Measurements from ENCODE around the gene LARP1. TPM values are rescaled to one million over a fixed set of nuclear protein-coding genes. Genes with fewer than 3 reads are reported as not detected.

The LARP1 gene
- total RNA-seq, 1 experiment from 2014 or later = 63.9 TPM

GRCh38 chr5:154797762-154798161 is 42.6 kb downstream of the LARP1 start:
- no peak overlapping the region for H3K27ac ChIP-seq (ENCODE audit: low read length)
- no peaks in the 10 kb centered on the region for H3K79me2 ChIP-seq (ENCODE audit: low read length)

DNA sequence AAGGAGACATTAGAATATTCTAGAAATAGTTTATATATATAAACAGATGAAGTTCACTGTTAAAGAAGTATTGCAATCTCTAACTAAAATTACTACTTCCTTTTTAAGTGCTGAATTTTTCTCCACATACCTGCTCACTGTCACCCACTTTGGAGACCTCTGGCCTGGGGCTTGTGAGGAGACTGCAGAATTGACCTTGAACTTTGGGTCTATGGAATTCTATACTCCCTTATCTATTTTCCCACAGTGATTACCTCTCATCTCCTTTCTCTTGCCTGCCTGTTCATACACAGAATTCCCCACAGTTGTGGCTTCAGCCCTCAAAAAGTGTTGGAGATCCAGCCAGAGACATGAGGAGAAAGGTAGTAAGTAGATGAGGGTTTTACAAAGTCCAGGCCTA is 45.4 kb downstream of the LARP1 start:
- no peak overlapping the region for H3K27ac ChIP-seq (ENCODE audit: low read length)
- ChIA-PET POLR2A (ENCODE audit: unreplicated experiment) (no interaction called here), CTCF (no interaction called here)
- TF ChIP-seq EZH2phosphoT487 (IDR thresholded peaks at IDR 0.05; ENCODE audit: borderline replicate concordance, low read length) = no peak
- TF ChIP-seq EZH2 (IDR thresholded peaks at IDR 0.05; ENCODE audit: low read length, unreplicated experiment) = no peak
- no peak for TF ChIP-seq CTCF (conservative IDR thresholded peaks at IDR 0.05; ENCODE audit: low read depth, low read length)
- H2AFZ ChIP-seq (ENCODE audit: low read length) = no peak overlapping the region
- no peak for DNase-seq
- no peaks in the 10 kb centered on the region for H3K9me2 ChIP-seq (replicated peaks; ENCODE audit: low read length)
- H3K4me2 ChIP-seq (ENCODE audit: low read length) = no peak overlapping the region
- H3F3A ChIP-seq (ENCODE audit: low read length, unreplicated experiment) = no peaks in the 10 kb centered on the region
- no peaks in the 10 kb centered on the region for H3K9me3 ChIP-seq (ENCODE audit: low read length)
- H4K20me1 ChIP-seq (ENCODE audit: low read length) = no peaks in the 10 kb centered on the region
- no peak for ATAC-seq
- no peak overlapping the region for H3K4me3 ChIP-seq (ENCODE audit: low read length)
- intact Hi-C loops (cut with micrococcal nuclease) = no loop called here
- peaks cover 72% of the 10 kb centered on the region for H3K36me3 ChIP-seq (ENCODE audit: low read depth, low read length)
- no peaks in the 10 kb centered on the region for H3K27me3 ChIP-seq (ENCODE audit: low read length)
- no peaks in the 10 kb centered on the region for H3K4me1 ChIP-seq (ENCODE audit: insufficient read depth, low read length)
- no peak overlapping the region for H3K9ac ChIP-seq (ENCODE audit: low read length)
- no peaks in the 10 kb centered on the region for H3K79me2 ChIP-seq (ENCODE audit: low read length)
- no TSS peak for BruUV-seq (replicated peaks)

More at GRCh38 chr5:154797762-154798161, 42.6 kb downstream of the LARP1 start:
- H3K9ac ChIP-seq (ENCODE audit: low read length) = no peak overlapping the region
- intact Hi-C loops (cut with micrococcal nuclease) = no loop called here
- peaks cover 59% of the 10 kb centered on the region for H3K36me3 ChIP-seq (ENCODE audit: low read depth, low read length)
- no peaks in the 10 kb centered on the region for H3K9me2 ChIP-seq (replicated peaks; ENCODE audit: low read length)
- ChIA-PET POLR2A (ENCODE audit: unreplicated experiment) (no interaction called here), CTCF (no interaction called here)
- no TSS peak for BruUV-seq (replicated peaks)
- H3K4me1 ChIP-seq (ENCODE audit: insufficient read depth, low read length) = no peaks in the 10 kb centered on the region
- H3K4me3 ChIP-seq (ENCODE audit: low read length) = no peak overlapping the region
- no peaks in the 10 kb centered on the region for H3K27me3 ChIP-seq (ENCODE audit: low read length)
- H3K9me3 ChIP-seq (ENCODE audit: low read length) = no peaks in the 10 kb centered on the region
- H2AFZ ChIP-seq (ENCODE audit: low read length) = no peak overlapping the region
- H3K4me2 ChIP-seq (ENCODE audit: low read length) = no peak overlapping the region
- ATAC-seq = no peak
- no peak for TF ChIP-seq CTCF (conservative IDR thresholded peaks at IDR 0.05; ENCODE audit: low read depth, low read length)
- TF ChIP-seq EZH2phosphoT487 (IDR thresholded peaks at IDR 0.05; ENCODE audit: borderline replicate concordance, low read length) = no peak
- no peak for TF ChIP-seq EZH2 (IDR thresholded peaks at IDR 0.05; ENCODE audit: low read length, unreplicated experiment)
- H3F3A ChIP-seq (ENCODE audit: low read length, unreplicated experiment) = no peaks in the 10 kb centered on the region
- H4K20me1 ChIP-seq (ENCODE audit: low read length) = no peaks in the 10 kb centered on the region
- DNase-seq = no peak

GRCh38 chr5:154801083-154801482 is 45.9 kb downstream of the LARP1 start:
- intact Hi-C loops (cut with micrococcal nuclease) = no loop called here
- no peak overlapping the region for H3K4me3 ChIP-seq (ENCODE audit: low read length)
- TF ChIP-seq EZH2phosphoT487 (IDR thresholded peaks at IDR 0.05; ENCODE audit: borderline replicate concordance, low read length) = no peak
- TF ChIP-seq EZH2 (IDR thresholded peaks at IDR 0.05; ENCODE audit: low read length, unreplicated experiment) = no peak
- no peak for TF ChIP-seq CTCF (conservative IDR thresholded peaks at IDR 0.05; ENCODE audit: low read depth, low read length)
- no peak overlapping the region for H3K9ac ChIP-seq (ENCODE audit: low read length)
- no peak overlapping the region for H3K27ac ChIP-seq (ENCODE audit: low read length)
- H3K9me3 ChIP-seq (ENCODE audit: low read length) = no peaks in the 10 kb centered on the region
- no peaks in the 10 kb centered on the region for H3K27me3 ChIP-seq (ENCODE audit: low read length)
- no peak overlapping the region for H3K4me2 ChIP-seq (ENCODE audit: low read length)
- no peaks in the 10 kb centered on the region for H3K9me2 ChIP-seq (replicated peaks; ENCODE audit: low read length)
- H3K4me1 ChIP-seq (ENCODE audit: insufficient read depth, low read length) = no peaks in the 10 kb centered on the region
- peak; percentile 51; the same call in 1 of the 2 replicates for ATAC-seq
- no peak overlapping the region for H2AFZ ChIP-seq (ENCODE audit: low read length)
- H3K79me2 ChIP-seq (ENCODE audit: low read length) = no peaks in the 10 kb centered on the region
- BruUV-seq (replicated peaks) = no TSS peak
- H3F3A ChIP-seq (ENCODE audit: low read length, unreplicated experiment) = no peaks in the 10 kb centered on the region
- H4K20me1 ChIP-seq (ENCODE audit: low read length) = no peaks in the 10 kb centered on the region
- H3K36me3 ChIP-seq (ENCODE audit: low read depth, low read length) = peaks cover 72% of the 10 kb centered on the region
- ChIA-PET POLR2A (ENCODE audit: unreplicated experiment) (no interaction called here), CTCF (no interaction called here)
- peak; percentile 27 for DNase-seq
